GM10847 (cell line): Measurements from ENCODE around the gene NDUFAF8.

ENCODE experiments used
- POLR2A ChIP-seq: IDR thresholded peaks from 2 replicates; pipeline ENCODE4 v1.6.1; 2011; ENCODE audit not compliant: insufficient read length; ENCODE audit errors: extremely low read depth

Gene NDUFAF8

DNA sequence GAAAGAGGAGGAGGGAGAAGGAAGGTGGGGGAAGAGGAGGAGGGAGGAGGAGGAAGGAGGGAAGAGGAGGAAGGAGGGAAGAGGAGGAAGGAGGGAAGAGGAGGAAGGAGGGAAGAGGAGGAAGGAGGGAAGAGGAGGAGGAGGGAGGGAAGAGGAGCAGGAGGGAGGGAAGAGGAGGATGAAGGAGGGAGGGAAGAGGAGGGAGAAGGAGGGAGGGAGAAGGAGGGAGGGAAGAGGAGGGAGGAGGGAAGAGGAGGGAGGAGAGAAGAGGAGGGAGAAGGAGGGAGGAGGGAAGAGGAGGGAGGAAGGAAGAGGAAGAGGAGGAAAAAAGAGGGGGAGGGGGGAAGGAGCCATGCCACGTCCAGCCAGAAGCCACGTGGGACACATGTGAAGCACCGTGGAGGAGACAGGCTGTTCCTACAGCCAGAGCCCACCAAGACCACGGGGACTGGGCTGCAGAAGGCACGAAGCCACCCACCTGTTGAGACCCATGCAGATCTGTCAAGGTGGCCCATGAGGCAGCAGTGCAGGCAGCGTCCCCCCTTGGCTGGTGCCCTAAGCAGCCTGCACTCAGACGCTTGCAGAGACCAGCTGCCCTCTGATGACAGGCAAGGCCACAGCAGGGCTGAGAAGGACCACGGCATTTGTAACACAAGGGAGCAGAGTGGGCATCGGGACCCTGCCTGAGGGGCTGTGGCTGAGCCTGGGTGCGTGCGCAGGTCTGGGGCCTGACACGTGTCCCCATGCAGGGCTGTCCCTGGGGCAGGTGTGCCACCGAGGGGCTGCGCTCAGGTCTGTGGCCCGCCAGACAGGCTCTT is 10.3 kb downstream of the NDUFAF8 start:
- no peak for TF ChIP-seq POLR2A

DNA sequence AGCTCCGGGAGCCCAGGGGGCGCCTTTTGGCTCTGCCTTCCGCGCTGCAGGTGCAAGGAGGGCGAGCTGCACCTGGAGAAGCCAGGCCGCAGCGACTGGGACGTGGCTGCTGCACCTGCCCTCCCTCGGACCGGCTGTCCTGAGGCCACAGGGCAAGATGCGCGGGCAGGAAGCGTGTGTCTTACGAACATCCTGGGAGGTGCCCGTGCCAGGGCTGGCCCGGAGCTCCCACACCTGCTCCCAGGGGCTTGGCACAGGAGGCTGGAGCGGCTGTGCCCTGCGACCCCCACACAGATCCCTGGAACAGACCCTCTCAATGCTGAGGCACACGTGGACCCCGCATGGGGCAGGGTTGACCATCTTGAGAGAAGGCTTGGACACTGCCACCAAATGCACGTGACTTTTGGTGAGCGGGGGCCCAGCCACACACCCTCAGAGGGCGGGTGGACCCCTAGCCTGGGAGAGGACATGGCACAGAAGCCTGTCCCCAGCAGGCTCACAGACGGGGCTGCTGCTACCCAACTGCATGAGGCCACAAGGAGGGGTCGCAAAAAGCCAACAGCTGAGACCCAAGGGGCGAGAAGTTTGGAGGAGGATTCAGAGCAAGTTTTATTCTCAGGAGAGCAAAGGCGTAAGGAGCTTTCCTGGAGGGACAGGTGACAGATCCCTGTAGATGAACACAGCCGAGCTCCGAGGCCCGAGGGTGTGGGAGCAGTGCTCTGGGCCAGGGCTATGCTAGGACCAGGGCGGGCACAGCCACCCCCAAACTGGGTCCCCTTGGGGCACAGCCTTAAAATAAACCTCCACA is 11.4 kb downstream of the NDUFAF8 start:
- no peak for TF ChIP-seq POLR2A

DNA sequence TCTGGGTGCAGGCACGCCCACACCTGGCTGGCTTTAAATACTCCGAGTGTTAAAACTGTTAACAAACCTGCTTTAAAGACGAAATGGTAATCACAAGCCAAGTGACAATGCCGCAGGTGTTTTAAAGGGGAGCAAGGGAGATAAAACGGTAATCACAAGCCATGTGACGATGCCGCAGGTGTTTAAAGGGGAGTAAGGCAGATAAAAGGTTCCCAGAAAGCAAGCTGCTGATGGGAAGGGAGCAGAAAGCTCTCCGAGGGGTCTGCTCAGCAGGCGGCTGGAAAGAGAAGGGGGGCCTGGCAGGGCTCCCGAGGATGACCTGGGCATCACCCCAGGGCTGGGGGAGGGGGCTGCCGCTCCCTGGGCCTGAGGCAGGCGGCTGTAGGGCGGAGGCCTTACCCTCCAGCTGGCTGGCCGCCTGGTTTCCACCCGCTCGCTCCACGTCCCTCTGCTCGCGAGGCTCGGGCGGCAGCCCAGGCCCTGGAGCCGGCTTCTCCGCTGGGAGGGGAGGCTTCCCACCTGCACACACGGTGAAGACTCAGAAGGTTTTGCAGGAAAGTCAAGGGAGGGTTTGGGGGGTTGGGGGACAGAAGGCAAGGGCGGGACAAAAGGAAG is 12.1 kb downstream of the NDUFAF8 start:
- no peak for TF ChIP-seq POLR2A

DNA sequence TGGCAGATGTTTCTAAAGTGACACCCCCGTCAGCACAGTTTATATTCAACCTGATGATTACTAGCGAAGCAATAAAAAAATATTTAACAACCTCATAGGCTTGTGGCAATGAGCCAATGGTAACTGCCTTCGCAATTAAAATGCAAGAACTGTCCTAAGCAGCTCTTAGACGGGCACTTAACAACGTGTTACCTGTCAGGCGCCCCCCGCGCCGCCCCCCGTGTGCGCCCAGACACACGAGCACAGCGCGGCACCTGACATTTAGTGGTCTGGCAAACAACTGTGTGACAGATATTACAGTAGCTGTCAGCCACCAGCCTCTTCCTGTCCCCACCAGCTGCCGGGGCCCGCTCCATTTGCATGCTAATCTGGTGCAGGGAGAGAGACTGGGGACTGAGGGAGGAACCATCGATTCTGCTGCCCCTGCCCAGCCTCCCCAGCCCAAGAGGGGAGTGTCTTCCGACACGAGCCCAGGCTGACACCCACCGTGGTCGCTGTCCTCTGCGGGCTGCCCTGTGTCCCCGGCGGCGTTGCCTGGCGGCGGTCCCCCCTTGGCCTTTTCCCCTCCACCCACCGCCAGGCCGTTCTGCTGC is 12.7 kb downstream of the NDUFAF8 start:
- TF ChIP-seq POLR2A: no peak

DNA sequence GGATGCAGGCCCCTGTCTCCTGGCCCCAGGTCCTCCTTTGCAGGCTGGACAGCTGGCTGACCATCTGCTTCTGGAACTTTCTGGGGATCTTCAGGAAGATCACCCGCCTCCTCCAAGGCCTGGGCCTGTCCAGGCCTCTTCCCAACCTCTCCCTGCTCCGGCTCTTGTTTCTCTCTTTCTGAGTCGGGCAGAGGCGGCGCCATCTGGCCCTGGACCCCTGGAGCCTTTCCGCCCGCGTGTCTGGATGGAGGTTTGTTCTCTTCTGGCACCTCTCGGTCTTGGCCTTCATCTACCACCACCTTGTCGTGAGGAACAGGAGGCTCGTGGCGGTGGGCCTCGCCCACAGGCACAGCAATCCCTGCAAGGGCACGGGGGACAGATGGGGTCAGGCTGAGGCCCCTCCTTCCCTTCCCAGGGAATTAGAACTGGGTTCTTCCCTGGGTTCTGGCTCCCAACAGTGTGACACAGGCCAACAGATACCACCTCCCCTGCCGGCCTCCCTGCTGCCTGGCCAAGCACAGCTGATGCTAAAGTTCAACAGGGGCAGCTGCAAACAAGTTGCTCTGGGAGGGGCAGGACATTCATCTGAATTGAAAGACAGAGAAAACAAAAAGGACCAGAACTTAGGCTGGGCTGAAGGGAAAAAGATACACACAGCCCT is 13.3 kb downstream of the NDUFAF8 start:
- no peak for TF ChIP-seq POLR2A

DNA sequence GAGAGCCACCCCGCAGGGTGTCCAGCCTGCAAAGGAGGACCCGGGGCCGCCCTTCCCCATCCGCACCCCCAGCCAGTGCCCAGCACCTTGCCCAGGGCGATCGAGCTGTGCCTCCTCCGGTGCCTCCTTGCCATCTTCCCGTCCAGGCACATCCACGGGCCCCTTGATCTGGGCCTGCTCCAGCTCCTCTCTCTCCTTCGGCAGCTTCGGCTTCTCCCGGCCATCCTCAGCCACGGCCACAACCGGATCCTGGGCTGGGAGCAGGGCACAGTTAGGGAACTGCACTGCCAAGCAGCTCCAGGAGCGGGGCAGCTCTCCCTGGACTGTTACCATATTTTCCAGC is 13.8 kb downstream of the NDUFAF8 start:
- no peak for TF ChIP-seq POLR2A

DNA sequence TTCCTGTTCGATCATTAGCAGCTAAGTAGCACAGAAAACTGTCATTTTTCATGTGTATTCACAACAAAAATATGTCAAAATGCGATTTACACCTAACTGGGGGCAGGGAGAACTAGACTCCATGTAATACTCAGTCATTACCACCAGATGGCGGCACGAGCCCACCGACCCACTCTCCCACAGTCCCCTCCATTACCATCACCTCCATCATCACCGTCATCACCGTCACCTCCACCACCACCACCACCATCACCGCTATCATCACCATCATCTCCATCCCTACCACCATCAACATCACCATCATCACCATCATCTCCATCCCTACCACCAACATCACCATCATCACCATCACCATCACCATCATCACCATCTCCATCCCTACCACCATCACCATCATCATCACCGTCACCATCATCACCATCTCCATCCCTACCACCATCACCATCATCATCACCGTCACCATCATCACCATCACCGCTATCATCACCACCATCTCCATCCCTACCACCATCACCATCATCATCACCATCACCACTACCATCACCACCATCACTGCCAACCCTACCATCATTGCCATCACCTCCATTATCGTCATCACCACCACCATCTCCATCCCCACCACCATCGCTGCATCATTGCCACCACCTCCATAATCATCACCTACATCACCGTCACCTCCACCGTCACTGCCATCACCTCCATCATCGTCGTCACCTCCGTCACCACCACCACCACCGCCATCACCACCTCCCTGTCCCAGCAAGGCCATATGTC is 14.4 kb downstream of the NDUFAF8 start:
- TF ChIP-seq POLR2A: no peak

DNA sequence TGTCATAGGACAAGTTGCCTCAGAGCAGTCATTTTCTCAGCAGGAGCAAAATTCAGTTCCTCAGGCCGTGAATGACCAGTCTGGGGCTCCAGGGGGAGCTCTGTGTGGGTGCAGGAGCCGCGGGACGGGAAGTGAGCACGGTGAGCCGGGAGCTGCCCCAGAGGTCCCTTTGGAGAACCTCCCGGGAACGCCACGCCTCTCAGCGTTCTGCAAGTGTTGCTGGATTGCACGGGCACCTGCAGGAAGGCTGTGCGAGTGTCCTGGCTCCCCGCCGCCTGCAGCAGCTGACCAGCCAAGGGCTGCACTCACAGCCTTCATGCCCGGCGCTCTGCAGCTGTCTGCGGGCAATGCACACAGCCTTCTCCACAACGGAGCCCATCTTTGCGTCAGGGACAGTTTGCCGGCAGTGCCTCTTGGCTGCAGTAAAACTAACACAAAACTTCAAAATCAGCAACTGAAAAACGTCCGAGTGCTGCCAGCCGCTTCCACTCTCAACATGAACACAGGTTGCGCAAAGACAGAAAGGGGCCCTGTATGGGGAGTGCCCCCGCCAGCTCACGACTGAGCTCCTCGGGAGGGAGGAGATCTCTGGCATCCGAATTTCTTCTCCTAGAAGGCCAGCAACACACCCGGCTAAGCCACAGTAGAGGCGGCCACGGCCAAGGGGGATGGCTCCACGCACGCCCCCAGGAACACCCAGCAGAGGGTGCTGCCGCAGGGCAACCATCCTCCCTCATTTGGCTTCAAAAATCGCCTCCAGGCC is 16.0 kb downstream of the NDUFAF8 start:
- TF ChIP-seq POLR2A: no peak

DNA sequence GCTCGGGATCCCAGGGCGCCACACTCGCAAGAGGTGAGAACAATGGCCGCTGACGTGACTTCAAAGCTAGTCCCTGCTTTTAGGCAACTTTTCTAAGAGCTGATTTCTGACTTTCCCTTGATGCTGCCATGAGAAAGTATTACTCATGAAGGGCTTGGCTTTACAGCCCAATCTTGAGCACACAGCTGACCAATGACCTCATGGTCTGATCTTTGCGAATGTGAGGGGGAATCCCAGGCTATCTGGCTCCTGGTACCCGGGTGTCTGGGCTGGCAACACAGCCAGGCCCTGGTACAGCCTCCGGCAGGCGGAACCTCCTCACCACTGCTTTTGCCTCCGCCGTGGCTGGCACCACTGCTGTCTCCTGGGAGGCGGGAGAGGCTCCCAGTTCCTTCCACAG is 17.5 kb downstream of the NDUFAF8 start:
- TF ChIP-seq POLR2A: no peak

DNA sequence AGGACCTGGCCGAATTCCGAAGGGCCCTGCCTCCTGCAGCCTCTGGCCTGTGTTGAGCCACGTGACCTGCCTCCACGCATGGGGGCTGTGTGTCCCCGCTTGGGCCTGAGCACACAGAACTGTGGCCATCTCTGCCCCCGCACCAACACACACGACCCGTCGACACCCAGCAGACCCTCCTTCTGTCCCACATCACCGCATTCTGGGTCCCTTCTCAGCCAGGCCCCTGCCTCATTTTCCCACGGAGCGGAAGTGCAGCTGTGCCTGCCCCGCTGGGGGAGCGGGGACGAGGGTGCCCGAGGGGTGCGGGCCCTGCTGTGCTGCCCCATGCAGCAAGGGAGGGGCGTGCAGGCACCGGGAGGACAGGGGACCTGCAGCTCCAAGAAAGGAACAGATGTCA is 18.4 kb downstream of the NDUFAF8 start:
- TF ChIP-seq POLR2A: no peak

DNA sequence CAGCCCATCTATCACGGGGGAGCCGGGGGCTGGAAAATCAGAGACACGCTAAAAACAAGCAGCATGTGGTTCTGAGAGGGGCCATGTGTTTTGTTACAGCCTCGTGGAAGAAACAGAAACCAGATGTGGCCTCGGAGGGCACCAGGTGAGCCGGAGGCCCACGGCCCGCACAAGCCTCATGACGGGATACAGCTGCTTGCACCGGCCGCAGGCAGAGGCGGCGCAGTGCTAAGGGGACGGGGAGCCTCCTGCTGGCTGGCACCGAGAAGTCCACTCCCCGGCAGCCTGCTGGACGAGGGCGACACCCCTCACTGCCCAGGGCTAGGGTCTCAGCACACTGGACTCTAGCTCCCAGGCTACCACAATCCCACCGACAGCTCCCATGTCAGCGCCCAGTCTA is 19.2 kb downstream of the NDUFAF8 start:
- no peak for TF ChIP-seq POLR2A

DNA sequence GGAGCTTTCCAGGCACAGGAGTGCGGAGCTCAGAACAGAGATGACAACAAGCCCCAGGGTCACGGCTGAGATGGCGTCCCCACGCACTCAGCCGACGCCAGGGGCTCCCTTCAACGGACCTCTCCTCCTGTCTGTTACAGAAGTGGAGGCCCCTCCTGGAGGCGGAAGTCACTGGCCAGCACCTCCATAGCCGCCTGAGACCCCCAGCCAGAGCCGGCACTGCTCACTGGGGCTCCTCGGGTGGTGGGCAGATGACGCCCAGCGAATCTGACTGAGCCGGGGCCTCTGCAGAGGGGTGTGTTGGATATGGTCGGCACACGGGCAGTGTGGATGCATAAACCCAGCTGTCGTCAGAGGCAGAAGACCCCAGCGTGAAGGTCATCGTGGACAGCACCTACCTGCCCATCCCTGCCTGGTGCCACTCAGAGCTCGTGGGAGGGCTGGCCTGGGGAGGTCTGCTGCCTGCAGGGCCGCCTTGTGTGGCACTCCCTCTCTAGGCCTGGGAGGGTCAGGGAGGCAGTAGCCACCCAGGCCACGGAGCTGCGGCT is 20.0 kb downstream of the NDUFAF8 start:
- no peak for TF ChIP-seq POLR2A

DNA sequence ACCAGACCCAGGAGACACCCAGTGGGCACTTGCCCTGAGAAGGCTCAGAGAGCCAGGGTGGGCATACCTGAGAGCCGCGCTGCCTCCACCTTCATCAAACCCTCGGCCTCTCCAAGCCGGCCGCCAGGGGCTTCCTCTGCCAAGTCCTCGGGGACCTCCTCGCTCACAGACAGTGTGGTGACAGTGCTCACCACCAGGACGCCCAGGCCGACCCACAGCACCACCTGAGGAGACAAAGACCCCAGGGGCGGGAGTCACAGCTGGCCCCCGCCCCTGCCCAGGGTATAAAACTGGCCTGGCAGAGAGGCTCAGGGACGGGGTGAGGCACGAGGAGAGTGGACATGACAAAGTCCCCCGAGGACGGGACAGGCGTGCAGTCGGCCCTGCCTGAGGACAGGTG is 21.1 kb downstream of the NDUFAF8 start:
- no peak for TF ChIP-seq POLR2A
